ENCODE measurements around the gene RPL38. TPM values are rescaled to one million over a fixed set of nuclear protein-coding genes. Genes with fewer than 3 reads are reported as not detected.

The RPL38 gene
- total and polyA plus RNA-seq, 12 donors = 661 to 2,186 (median 739) TPM

DNA sequence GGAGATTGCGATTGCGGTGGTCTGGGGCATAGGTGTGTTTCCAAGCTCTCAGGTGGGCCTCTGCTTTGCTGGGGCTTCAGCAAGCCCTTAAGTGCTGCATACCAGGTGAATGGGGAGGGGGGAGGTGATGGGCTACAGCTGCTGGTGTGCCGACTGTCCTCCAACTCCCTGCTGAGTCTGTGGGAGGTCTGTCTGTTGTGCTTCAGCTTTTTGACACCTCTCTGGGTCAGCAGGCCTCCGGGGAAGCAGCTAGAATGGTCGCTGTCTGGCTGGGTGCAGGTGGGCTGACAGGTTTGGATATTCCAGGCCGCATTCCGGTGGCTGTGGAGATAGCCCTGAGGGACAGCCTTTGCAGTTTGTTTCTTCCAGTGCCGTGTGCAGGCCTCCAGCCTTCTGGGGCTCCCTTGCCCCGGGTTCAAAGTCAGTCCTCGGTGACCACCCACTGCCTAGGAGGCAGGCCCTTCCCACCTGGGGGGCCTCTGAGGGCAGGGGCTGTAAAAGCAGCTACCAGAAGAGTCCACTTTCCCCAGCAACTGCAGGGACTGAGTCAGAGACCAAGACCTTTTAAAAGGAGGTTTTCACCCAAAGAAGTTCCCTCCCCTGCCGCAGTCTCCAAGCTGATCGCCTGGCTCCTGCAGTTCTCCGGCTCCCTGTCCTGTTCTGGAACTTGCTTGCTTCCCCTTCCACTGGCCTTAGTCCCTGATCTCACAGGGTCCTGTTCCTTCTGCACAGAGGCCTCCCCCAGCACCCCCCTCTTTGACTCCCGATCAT lies 7.8 kb downstream of the RPL38 start:
- H3K4me3 ChIP-seq = peak overlapping the region in 8 of 10 donors; percentile 52 to 72 (median 65)
- no peaks in the 10 kb centered on the region for H3K9me3 ChIP-seq
- intact Hi-C loops (cut with DNase I) = loop anchor here in 9 of 10 donors (2.0 to 10.0 kb wide), 8 partner anchors 66 to 243 kb away; partner anchors contain the start of gene BTBD17 (in 4 of the 9)
- peaks cover 22 to 90% (median 79%) of the 10 kb centered on the region in 9 donors for H3K4me1 ChIP-seq
- WGBS, 2 donors = 52 to 55% methylated on average over 14 of the region's 14 CpGs
- TF ChIP-seq, protein P1, sequence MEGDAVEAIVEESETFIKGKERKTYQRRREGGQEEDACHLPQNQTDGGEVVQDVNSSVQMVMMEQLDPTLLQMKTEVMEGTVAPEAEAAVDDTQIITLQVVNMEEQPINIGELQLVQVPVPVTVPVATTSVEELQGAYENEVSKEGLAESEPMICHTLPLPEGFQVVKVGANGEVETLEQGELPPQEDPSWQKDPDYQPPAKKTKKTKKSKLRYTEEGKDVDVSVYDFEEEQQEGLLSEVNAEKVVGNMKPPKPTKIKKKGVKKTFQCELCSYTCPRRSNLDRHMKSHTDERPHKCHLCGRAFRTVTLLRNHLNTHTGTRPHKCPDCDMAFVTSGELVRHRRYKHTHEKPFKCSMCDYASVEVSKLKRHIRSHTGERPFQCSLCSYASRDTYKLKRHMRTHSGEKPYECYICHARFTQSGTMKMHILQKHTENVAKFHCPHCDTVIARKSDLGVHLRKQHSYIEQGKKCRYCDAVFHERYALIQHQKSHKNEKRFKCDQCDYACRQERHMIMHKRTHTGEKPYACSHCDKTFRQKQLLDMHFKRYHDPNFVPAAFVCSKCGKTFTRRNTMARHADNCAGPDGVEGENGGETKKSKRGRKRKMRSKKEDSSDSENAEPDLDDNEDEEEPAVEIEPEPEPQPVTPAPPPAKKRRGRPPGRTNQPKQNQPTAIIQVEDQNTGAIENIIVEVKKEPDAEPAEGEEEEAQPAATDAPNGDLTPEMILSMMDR (IDR thresholded peaks at IDR 0.05) = no peak
- ATAC-seq (no peak), DNase-seq (no peak)
- H3K27me3 ChIP-seq = no peaks in the 10 kb centered on the region
- peaks cover 0 to 51% (median 18%) of the 10 kb centered on the region in 9 donors for H3K36me3 ChIP-seq
- H3K27ac ChIP-seq = peak overlapping the region in 7 of 10 donors; percentile 4 to 88 (median 46)

GRCh38 chr17:74211912-74212208 lies 8.4 kb downstream of the RPL38 start:
- H3K36me3 ChIP-seq = peaks cover 0 to 45% (median 18%) of the 10 kb centered on the region in 9 donors
- H3K9me3 ChIP-seq = no peaks in the 10 kb centered on the region
- WGBS, 2 donors = 37 to 42% methylated on average over 8 of the region's 8 CpGs
- intact Hi-C loops (cut with DNase I) = loop anchor here in 9 of 10 donors (2.0 to 10.0 kb wide), 10 partner anchors 29 to 243 kb away; partner anchors contain the start of gene BTBD17 (in 4 of the 9)
- H3K27me3 ChIP-seq = no peaks in the 10 kb centered on the region
- H3K4me1 ChIP-seq = peaks cover 22 to 90% (median 78%) of the 10 kb centered on the region in 9 donors
- no peak for ATAC-seq
- no peak for DNase-seq
- H3K4me3 ChIP-seq = peak overlapping the region; percentile 34 to 72 (median 64)
- TF ChIP-seq, protein P1 (IDR thresholded peaks at IDR 0.05) = no peak
- peak overlapping the region in 9 of 10 donors; percentile 67 to 93 (median 88) for H3K27ac ChIP-seq

DNA sequence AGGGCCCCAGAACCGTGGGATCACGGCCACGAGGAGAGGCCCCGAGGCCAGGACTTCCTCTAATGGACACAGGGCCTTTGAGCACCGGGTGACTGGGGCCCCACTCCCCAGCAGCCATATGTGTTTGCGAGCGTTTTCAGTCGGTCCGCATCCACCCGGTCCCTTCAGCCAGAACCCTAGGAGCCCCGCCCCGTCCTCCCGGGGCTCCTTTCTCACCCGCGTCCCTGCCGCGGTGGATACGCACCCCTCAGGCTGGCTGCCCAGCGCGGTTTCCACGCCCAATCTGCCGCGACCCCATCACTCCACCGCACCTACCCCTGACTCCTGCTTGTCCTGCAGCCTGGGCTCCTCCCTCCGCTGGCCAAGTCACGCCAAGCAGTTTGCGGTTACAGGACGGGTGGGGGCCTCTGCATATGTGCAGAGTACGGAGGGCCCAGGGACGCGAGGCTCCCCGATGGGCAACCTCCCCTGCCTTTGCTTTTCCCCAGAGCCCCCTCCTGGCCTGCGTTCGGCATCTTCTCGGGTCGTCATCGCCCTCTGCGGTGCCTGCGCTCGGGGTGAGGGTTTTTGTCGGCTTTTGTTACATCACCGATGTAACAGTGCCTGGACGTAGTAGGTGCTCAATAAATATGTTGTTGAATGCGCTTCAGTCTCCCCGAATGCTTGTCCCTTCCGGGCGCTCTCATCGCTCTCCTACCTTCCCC lies 8.9 kb downstream of the RPL38 start:
- Histone ChIP-seq H3K9me3 (no peaks in the 10 kb centered on the region), H3K27me3 (no peaks in the 10 kb centered on the region), H3K36me3 (peaks cover 0 to 40% (median 18%) of the 10 kb centered on the region in 9 donors), H3K27ac (peak overlapping the region in 9 of 10 donors; percentile 67 to 93 (median 88)), H3K4me3 (peak overlapping the region; percentile 34 to 72 (median 64)), H3K4me1 (peaks cover 22 to 90% (median 78%) of the 10 kb centered on the region in 9 donors)
- 4 to 5% methylated on average over 48 of the region's 48 CpGs for WGBS, 2 donors
- intact Hi-C loops (cut with DNase I) = loop anchor here in 9 of 10 donors (2.0 to 10.0 kb wide), 10 partner anchors 28 to 242 kb away; partner anchors contain the start of gene BTBD17 (in 4 of the 9)
- peak in 1 of 2 donors; percentile 40 for DNase-seq
- TF ChIP-seq, protein P1 (IDR thresholded peaks at IDR 0.05) = no peak
- ATAC-seq = peak in 4 of 8 donors; percentile 0 to 6 (median 2)

All from heart right ventricle (tissue), 16 donors.